NCI-H2107 treated with DMSO at 0.1 percent for 48 hours (cell line): ENCODE data around the gene ZNF302.
"Not testable (repeated sequence)": the region's sequence is repeated elsewhere in the genome, so short reads cannot be mapped to it uniquely, and the experiment has no call there.

Experiments
- DNase-seq: peaks from one replicate; lab custom pipeline; 2025; ENCODE audit not compliant: unreplicated experiment; lab: John Stamatoyannopoulos, UW

The ZNF302 gene

DNA sequence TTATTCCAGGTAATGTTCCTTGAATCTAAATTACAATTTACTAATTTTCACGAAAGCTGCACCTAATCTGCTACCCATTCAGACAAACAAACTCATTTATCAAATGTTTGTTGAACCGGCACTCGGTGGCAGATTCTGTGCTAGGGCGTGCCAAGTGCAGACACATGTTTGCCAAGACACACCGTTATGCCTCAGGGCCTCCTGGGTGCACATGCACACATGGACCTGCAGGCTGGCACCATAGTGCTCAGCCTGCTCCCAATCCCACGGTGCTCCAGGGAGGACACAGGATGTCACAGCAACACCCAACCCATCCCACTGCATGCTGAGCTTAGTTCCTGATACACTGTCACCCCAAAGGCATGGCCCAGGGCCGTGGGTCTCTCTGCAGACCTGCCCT lies 8.2 kb upstream of the ZNF302 start:
- DNase-seq, result no peak

DNA sequence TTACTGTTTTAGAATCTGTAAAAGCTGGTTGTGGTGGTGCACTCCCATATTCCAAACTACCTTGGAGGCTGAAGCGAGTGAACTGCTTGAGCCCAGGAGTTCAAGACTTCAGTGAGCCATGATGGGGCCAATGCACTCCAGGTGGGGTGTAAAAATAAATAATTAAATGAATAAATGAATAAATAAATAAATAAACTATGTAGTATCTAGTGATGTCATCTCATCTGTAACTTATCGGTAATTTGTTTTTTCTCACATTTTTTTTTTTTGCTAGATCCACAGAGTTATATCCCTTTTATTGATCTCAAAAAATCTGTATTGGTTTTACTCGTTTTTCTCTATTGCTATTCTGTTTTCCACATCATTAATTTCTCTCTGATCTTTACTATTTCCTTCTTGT lies 5.5 kb upstream of the ZNF302 start:
- no peak for DNase-seq

DNA sequence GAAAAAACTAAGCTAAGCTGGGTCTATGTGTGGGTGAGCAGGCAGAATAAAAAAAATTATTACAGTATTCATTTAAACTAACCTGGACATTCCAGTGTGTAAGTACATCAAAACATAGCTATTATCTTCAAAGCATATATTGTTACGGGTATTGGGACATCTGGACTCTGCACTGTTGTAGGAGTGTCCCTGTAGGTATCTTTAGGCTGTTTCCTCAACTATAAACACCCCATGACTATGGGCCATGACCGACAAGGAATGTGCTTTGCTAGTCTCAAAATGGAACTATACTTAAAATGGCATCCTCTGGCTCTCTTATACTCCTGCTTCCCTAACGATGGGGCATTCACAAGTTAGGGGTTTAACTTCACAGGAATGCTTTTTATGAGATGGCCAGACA lies 3.9 kb upstream of the ZNF302 start:
- no peak for DNase-seq

DNA sequence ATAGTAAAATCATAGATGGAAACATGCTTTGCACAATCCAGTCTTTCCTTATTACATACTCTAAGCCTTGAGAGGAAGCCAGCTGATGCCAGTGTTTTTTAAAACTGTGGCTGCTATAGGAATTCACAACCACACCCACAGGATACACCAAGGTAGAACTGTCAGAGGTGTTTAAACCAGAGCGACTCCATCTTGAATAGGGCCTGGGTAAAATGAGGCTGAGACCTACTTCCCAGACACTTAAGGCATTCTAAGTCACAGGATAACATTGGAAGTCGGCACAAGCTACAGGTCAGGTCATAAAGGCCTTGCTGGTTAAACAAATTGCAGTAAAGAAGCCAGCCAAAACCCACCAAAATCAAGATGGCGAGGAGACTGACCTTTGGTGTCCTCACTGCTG lies 2.2 kb upstream of the ZNF302 start:
- DNase-seq, result no peak

DNA sequence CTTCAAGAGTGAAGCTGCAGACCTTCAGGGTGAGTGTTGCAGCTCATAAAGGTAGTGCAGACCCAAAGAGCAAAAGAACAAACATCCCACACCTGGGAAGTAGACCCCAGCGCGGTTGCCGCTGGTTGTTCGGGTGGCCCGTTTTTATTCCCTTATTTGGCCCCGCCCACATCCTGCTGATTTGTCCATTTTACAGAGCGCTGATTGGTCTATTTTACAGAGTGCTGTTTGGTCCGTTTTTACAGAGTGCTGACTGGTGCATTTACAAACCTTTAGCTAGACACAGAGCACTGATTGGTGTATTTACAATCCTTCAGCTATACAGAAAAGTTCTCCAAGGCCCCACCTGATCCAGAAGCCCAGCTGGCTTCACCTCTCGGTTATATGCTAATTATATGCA lies 1.6 kb upstream of the ZNF302 start:
- DNase-seq, result no peak

DNA sequence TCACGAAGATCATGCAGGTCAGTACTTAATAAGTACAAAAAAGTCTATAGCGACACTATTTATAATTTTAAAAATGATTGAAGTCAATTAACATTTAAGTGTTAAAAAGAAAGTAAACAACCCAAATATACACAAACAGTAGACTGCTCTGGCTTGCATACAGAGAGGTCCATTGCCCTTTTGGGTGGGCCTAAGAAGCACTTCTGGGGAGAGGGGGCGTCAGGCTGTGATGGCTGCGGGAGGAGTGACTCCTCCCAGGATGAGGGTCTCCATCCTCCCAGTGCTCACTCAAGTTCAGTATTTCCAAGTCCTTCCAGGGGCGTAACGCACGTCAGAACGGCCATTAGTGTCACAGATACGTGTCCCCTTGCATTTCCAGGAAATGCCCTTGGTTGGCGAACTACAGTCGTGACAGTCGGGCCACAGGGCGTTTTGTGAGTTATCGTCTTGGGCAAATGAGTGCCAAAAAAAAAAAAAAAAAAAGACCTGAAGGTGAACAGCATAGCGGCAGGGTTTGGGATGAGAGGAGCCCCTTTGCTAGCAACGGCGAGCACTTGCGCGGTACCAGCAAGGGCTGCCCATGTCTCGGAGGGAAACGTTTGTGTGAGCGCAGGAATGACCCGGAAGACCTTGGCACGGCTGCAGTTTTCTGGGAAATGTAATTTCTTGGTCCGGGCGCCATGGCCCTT lies 637 bp upstream of the ZNF302 start, which contains the start of gene SCGB2B2:
Gene SCGB2B2, minus strand, starts transcription at position 463 of the 689 bp plus-strand sequence. CDS start 82,596 bp downstream, outside the sequence.
- DNase-seq, result peak; percentile 22

DNA sequence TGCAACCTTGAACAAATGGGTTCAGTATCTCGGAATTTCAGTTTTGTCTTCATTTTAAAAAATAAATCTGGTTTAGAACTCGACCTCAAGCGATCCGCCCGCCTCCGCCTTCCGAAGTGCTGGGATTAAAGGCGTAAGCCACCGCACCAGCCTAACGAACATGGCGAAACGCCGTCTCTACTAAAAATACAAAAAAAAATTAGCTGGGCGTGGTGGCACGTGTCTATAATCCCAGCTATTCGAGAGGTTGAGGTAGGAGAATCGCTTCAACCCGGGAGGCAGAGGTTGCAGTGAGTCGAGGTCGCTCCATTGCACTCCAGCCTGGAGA lies 571 bp downstream of the ZNF302 start:
- DNase-seq, result no peak

DNA sequence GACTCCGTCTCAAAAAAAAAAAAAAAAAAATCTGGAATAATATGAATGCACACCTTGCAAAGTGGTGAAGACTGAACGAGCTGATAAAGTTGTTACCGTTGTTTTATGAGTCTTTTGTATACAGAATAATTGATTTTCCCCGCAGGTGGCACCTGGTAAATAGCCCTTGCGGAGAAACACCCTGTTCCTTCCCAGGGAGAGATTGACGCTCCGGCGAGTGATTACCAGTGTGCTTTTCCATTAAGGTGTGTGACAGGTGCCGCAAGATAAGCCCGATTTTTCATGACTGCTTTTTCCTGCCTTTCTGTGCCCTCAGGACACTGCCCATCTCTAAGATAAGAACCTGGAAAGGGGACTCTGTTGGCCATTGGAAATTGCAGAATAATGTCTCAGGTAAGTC lies 943 bp downstream of the ZNF302 start:
- DNase-seq, result no peak

DNA sequence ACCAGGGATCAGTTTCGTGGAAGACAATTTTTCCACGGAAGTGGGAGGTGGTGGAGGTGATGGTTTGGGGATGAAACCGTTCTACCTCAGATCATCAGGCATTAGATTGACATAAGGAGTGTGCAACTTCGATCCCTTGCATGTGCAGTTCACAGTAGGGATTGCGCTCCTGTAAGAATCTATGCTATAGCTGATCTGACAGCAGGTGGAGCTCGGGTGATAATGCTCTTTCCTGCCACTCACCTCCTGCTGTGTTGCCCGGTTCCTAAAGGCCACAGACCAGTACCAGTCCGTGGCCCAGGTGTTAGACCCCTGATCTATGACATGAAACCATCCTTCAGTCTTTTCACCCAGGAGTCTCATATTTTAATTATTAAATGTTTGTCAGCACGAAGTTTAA lies 4.0 kb downstream of the ZNF302 start:
- DNase-seq, result no peak

DNA sequence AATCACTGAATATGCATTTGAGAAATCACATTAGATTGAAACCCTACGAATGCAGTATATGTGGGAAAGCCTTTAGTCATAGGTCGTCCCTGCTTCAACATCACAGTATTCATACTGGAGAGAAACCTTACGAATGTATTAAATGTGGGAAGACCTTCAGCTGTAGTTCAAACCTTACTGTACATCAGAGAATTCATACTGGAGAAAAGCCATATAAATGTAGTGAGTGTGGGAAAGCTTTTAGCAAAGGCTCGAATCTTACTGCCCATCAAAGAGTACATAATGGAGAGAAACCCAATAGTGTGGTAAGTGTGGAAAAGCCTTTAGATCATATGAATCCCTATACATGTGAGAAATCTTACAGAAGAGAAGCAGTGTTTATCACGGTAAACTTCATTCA lies 7.8 kb downstream of the ZNF302 start:
- not testable (repeated sequence) for DNase-seq

DNA sequence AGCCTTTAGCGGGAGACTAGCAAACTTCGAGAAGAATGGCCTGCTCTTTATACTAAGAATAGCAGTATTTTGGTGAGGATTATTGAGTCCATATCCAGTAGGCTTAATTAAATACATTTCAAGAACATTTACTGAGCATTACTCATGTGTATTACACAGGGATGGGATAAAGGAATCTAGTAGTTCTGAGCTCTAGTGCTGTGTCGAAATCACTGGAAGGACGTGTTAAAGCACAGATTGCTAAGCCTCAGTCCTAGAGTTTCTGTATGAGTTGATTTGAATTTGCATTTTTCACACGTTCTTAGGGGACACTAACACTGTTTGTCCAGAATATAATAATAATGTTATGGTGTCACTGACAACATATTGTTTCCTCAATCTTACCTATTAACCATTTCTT lies 9.0 kb downstream of the ZNF302 start:
- no peak for DNase-seq

DNA sequence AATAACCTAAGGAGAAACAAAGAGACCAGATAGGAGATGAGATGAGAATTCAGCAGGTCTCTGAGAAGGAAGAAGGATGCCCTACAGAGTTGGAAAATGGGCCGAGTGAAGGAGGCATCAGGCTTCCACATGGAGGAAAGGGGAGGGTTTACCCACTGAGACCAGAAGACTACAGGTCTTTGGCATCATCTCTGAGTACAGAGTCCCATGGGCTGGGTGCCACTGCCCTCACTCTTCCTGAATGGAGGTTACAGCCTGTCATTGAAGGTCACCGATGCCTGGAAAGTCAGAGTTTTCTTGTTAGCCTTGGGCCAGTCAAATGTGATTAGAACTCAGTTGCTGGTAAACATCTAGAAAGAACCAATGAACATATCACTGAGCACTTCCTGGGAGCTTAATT lies 9.9 kb downstream of the ZNF302 start:
- no peak for DNase-seq

DNA sequence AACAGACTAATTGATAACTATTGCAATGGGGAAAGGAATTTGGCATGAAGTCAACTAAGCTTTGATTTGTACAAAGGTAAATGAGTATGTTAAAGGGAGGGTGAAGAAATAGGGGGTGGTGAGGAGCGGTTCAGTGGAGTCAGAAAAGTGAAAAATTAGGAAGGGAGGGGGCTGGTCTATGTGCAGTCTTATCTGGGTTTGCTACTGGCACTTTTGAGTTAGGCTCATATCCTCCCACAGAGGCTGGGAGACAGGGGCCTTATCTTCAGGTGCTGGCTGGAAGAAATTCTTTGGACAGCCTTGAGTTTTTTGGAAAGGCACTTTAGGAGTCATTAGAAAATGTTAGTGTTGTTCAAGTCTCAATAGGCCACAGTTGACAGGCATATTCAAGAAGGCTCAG lies 11.1 kb downstream of the ZNF302 start:
- no peak for DNase-seq

DNA sequence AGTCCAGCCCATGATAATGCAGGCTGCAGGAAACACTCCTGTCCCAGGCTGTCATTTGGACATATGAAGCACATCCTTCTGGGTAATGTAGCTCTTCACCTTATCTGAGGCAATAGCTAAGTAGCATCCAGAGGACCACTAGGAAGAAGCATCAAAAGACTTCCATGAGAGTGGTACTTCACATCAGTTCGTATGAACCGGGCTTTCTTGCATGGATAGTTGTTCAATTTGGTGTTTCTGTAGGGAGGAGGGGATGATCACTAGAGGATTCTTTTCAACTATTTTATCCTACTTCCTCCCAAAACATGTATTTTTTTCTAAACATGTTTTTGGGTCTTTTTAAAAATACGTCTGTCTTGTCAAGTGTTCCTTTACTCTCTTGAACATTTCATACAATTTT lies 12.9 kb downstream of the ZNF302 start:
- DNase-seq, result no peak

DNA sequence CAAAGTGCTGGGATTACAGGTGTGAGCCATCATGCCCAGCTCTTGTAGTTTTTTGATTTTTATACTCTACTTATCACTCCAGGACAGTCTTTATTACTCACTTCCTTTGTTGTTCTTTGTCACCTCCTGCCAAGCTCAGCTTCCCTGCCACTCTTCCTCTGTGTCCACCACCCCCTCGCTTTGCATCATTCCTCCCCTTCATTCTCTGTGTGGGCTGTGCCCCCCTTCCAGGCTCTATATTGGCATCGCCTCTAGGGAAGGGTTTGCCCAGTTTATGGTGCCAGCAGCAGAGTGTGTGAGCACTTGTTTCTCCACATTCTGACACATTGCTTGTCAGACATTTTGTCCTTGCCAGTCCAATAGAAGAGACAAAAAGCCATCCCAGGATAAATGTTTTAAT lies 15.1 kb downstream of the ZNF302 start:
- DNase-seq, result no peak

DNA sequence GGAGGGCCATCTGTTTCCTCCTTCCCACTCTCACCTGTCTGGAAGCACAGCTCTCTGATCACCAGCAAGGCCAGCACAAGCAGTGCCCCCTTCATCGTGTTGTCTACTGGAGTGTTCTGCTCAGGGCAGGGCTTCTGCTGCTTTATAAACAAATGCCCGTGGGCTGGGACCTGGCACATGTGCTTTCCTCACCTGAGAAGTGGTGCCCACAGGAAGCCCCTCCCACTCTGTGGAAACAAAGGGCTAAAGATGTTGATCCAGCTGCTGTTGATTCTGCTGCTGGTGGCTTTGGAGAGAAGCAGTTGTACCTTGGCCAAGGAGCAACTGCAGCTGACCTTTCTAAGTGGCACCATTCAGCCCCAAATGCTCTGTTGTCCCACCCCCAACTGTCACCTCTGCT lies 30.2 kb downstream of the ZNF302 start:
- no peak for DNase-seq

DNA sequence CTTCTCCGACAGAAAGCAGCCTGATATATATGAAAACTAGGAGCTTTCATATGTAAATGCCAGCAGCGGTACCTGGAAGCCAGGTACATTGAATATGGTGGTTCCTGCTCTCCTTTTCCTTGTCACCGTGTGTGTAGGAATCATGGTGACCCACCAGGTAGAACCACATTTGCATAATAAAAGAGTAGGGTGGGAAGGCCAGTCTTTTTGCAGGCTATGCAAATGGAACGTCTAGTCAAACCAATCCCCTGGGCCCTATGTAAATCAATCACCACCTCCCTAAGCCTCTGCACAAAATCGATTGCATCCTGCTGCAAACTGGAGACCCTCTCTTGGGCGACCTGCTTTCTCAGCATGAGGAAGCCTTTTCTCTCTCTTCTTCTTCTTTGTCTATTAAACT lies 34.4 kb downstream of the ZNF302 start:
- DNase-seq, result no peak

DNA sequence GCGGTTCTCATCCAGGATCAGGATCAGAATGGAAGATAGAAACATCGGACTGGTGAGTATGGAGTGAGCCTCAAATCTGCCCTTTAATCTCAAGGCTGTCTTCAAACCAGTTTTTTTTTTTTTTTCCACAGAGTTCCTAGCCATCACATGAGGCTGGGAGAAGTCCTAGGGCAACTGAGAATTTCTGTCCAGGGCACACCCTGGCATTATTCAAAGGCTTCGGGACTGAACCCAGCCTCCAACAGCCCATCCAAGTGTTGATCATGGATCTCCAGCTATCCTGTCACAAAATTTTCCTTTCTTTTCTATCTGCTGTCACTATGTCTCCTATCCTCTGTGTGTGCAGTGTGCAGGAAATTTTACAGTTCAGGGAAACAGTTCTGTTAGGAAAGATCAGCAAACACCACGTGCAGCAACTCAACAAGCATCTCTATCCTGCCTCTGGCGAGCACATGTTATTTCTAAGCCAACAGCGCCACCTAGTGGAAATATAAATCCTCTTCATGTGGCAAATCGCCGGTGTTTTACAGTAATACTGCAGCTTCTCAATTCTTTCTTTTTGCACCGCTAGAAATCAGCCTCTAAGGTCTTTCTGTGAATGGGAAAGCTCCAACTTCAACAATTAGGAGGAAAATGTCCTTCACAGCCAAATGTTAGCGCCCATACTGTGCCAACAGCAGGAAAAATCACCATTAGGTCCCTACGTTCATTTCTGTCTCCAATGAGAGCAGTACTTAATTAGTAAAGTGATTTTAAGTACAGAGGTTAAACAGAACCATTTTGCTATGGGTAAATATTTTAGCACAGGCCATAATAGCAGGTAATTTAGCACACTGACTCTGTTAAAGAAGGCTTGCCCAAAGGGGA lies 35.1 kb downstream of the ZNF302 start:
- DNase-seq, result peak; percentile 42

DNA sequence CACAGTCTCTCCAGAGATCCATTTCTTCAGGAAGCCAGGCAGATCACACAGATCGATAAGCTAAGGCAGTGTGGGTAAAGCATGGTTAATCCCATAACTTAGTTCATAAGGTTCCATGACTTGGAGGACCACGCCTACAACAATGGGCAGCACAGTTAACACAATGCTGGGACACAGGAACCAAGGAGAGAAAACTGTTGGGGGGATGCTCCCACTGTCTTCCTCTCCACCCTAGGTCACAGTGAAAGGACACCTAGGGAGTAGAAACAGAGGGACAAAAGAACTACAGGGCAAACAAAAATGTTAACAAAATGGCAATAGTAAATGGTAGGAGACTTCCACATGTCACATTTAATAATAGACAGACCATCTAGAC lies 35.8 kb downstream of the ZNF302 start:
- no peak for DNase-seq

DNA sequence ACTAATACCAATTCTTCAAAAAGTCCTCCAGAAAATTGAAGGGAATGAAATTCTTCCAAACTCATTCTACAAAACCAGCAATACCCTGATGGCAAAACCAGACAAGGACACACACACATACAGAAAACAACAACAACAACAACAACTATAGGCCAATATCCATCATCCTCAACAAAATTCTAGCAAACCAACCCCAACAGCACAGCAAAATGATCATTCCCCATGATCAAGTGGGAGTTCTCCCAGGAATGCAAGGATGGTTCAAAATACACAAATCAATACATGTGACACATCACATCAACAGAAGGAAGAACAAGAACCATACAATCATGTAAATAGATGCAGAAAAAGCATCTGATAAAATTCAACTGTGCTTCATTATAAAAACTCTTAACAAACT lies 37.9 kb downstream of the ZNF302 start:
- DNase-seq, result no peak

DNA sequence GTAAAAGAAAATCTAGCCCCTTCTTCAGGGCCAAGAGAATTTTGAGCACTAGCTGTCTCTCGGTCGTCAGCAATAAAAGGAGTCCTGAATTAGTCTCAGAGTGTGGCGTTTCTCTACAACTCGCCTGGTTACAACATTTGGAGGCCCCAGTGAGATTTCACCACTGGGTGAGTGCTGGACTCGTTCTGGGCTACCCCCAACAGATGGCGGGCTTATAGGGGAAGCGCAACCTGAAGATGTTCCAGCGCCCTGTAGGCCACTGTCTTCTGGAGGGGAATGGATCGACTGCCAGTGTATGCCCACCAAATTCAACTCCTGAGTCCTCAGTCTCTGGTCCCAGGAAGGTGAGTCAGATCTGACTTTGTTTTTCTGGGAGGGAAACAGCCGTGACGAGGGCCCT lies 44.9 kb downstream of the ZNF302 start:
- no peak for DNase-seq

DNA sequence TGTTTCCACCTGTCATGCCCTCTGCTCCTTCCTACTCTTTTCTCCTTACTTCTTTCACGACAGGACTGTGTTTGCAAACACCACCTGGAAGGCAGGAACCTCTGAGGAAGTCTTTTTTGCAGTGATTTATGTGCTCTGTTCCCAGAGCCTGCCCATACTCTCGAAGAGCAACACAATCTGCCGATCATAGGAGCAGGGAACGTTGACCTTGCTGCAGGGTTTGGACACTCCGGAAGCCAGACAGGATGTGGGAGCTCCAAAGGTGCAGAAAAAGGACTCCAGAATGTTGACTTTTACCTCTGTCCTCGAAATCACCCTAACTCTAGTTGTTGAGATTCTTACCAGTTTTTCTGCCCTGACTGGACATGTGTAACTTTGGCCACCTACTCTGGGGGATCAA lies 47.9 kb downstream of the ZNF302 start:
- no peak for DNase-seq
